ENCODE results near the gene PCBP3.
"Not testable (repeated sequence)": the region's sequence is repeated elsewhere in the genome, so short reads cannot be mapped to it uniquely, and the experiment has no call there.

PCBP3 gene

GRCh38 chr21:45613881-45614280, 29.6 kb upstream of the PCBP3 start:
- no peak for DNase-seq (ENCODE audit: low read depth)

GRCh38 chr21:45615145-45615711, 28.3 kb upstream of the PCBP3 start:
- no peak for DNase-seq (ENCODE audit: low read depth)

DNA sequence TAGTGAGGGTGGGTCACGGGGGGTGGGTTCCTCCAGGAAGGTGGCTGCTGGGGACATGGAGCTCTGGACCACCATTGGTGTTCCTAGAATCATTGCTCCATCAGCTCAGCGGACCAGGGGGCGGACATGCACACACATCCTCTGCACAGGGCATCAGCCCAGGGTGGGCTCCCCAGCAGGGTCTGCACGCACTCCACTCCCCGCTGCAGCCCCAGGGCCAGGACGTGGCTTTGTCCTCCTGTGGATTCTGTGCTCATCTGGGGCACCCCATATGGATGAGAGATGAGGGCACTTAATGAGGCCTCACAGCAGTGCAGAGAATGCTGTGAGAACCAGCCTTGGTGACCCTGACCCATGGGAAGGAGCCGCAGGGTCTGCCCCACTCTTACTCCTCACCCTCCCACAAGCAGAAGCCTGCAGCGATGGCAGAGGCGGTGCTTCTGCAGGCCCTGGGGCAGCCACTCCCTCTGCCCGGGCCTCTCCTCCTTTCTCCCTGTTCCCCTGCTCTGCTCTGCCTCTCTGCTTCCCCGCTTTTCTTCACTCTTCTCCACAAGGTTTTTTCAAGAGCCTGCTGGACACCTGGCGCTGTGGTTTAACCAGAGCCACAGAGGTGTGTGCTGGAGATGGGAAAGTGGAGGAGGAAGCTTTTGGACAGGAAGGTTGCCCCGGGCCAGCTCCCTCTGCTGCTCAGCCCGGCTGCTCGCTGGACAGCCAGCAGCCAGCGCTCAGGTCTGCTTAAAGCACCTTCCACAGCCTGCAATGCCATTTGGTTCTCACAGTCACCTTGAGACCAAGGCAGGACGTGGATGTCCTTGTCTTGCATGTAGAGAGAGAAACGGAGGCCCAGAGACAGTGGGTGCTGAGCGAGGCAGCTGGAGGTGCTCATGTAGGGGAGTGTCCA, 26.3 kb upstream of the PCBP3 start:
- no peak for DNase-seq (ENCODE audit: low read depth)

DNA sequence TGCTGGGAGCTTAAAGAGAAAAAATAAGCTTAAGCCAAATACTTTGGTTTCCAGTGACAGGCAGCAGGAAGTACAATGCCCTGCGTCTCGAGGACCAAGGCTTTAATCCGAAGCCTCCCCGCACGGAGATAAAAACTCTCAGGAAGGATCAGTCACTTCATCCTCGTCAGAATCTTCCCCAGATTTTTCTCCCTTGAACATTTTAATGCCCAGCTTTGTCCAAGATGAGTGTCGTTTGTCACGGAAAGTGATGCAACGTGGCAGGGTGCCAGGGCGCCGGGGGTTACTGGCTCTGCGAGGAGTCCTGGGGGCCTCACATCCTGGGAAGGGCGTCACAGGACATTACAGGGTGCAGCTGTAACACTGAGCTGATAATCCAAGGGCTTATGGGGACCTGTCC, 25.2 kb upstream of the PCBP3 start:
- no peak for DNase-seq (ENCODE audit: low read depth)

DNA sequence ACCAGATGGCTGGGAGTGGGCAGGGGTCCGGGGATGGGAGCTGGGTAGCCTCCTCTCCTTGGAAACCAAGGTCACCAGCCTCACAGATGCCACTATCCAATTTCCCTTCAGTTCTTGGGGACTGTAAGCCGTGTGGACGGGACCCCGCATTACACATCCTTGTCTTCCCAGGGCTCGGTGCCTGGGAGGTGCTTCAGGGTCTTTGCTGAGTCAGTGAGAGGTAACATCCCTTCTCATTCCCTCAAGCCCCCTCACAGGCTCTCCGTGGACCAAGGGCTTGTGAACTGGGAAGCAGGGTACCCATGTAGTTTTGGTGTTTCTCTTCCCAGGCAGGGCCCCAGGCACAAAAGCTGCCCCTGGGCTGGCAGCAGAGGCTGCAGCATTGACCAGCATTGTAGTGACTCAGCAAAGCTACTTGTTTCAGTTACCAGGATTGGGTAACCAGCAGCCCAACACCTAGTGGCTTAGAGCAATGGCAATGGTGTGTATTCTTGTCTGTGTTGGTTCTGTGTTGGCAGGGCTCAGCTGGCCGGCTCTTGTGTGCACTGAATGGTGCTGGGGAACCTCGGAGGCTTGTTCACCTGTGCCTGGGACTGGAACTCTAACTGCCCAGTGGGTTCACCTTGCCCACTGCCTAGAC, 24.6 kb upstream of the PCBP3 start:
- no peak for DNase-seq (ENCODE audit: low read depth)

GRCh38 chr21:45620201-45620923, 23.2 kb upstream of the PCBP3 start:
- no peak for DNase-seq (ENCODE audit: low read depth)

GRCh38 chr21:45621435-45622331, 21.8 kb upstream of the PCBP3 start:
- not testable (repeated sequence) for DNase-seq (ENCODE audit: low read depth)

DNA sequence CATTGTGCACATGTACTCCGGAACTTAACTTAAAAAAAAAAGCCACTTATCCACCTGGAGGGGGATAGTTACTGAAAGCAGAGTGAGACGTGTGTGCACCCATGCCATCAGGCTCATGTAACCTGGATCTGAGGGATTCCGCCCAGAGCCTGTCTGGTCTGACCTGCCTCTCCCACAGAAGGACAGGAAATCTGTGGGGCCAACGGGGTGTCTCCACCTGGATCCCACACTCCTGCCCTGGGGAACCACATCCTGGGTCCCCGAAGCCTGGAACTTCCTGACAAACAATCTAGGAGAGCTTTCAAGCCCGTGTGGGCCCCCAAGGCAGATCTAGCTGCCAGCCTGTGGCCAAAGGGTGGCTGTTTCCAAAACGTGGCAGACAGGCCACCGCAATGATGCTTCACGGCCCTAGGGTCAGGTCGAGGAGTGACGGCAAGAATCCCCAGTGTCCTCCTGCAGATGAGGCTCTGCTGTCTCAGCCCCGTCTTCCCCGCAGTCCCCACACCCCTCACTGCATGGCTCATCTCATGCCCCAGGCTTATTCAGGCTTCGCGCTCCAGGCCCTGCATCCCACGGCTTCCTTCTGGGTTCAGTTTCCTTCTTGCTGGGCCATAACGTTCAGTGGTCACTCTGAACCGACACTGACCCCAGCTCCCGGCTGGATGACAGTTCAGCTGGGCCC, 21.0 kb upstream of the PCBP3 start:
- DNase-seq (ENCODE audit: low read depth) = no peak

- no peak for DNase-seq (ENCODE audit: low read depth)
Measured at GRCh38 chr21:45623436-45623835, 20.1 kb upstream of the PCBP3 start.

GRCh38 chr21:45626127-45626526, 17.4 kb upstream of the PCBP3 start:
- DNase-seq (ENCODE audit: low read depth) = not testable (repeated sequence)

DNA sequence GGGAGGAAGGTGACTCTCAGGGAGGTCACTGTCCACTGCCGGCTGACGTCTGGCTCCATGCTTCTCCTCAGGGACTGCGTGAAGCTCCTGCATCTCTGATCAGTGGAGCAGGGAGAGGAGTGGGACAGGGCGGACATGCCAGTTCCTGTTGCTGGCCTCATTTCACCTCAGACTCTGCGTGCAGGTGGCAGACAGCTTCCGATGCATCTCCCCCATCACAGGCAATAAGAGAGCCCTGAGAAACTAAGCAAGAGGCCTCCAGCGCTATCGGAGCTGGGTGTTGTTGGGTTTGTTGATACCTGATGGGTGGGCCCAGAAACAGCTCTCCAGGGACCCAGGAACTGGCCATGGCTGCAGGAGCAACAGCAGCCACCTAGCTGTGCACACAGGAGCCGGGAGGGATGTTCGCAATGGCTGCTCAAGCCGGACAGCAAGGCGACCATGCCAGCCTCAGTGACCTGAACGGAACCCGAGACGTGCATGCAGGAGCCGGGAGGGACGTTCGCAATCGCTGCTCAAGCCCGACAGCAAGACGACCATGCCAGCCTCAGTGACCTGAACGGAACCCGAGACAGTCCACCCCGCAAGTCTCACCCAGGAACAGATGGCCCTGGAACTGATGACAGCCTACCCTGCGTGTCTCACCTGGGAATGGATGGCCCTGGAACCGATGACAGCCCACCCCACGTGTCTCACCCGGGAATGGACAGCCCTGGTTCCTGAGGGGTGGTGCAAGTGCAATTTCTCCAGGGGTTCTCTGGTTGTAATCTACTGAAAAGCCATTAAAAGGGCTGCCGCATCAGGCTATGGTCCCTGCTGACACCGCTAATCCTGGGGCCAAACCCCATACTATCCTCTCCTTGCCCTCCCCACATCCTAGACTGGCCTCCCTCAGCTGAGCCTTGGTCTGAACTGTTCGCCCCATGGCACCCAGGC, 14.2 kb upstream of the PCBP3 start:
- DNase-seq (ENCODE audit: low read depth) = no peak

- no peak for DNase-seq (ENCODE audit: low read depth)
Measured at GRCh38 chr21:45630066-45630694, 13.3 kb upstream of the PCBP3 start.

GRCh38 chr21:45630876-45631275, 12.6 kb upstream of the PCBP3 start:
- DNase-seq (ENCODE audit: low read depth) = no peak

GRCh38 chr21:45631540-45631939, 12.0 kb upstream of the PCBP3 start:
- no peak for DNase-seq (ENCODE audit: low read depth)

GRCh38 chr21:45632160-45632559, 11.4 kb upstream of the PCBP3 start:
- no peak for DNase-seq (ENCODE audit: low read depth)

DNA sequence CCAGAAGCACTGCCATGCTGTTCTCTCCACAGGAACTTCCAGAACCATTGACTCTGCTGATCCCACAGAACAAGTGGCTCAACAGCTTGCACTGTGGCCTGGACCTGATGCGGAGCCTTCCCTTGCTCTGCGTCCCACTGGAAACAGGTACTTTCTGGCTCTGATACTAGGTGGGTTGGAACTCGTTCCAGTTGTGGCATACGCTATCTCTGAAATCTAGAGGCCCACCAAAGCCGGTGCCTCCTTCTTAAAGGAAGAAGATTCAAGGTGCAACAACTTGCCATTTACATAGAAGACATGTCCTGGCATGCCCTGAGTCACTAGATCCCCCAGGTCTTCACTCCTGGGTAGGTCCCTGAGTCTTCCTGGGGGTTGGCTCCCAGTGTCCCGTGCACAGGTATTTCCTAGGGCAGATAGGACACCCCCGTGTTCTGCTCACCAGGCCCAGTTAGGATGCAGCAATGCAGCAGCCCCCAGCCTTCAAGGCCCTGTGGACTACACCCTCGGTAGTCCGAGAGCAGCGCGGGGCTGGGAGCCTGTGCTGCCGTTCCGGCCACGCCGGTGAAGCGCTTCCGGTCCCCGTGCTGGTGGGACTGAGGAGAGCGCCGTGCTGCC, 10.8 kb upstream of the PCBP3 start:
- DNase-seq (ENCODE audit: low read depth) = no peak

GRCh38 chr21:45634511-45635183, 8.9 kb upstream of the PCBP3 start:
- no peak for DNase-seq (ENCODE audit: low read depth)
